Breast epithelium (tissue), 4 donors: ENCODE data around the gene MYADML2. TPM values are rescaled to one million over a fixed set of nuclear protein-coding genes. Genes with fewer than 3 reads are reported as not detected.

ENCODE experiments used
- DNase-seq, 2 donors: peaks; one replicate each; pipeline ENCODE4 v3.0.0-alpha.2; 2019; ENCODE audit warnings: low spot score in 2 of 2
- H3K27ac ChIP-seq, 2 donors: fragments of 200-600 bp; sonication (generic) in 1 of 2; one replicate each; pipeline ENCODE4 v1.5.1; 2016 to 2019; ENCODE audit warnings: mild to moderate bottlenecking in 1 of 2
- H3K27me3 ChIP-seq, 2 donors: fragments of 200-600 bp; sonication (generic) in 1 of 2; one replicate each; pipeline versions ENCODE4 v1.5.1 to v1.6.0; 2017 to 2019; ENCODE audit warnings: control low read depth in 1 of 2, mild to moderate bottlenecking in 1 of 2
- H3K36me3 ChIP-seq: fragments of 200-600 bp; one replicate; pipeline ENCODE4 v1.5.1; 2019
- H3K4me1 ChIP-seq, 2 donors: fragments of 200-600 bp; sonication (generic); one replicate each; pipeline ENCODE4 v1.5.1; 2016 to 2019; ENCODE audit warnings: control low read depth in 1 of 2
- H3K4me3 ChIP-seq, 3 donors: fragments of 200-600 bp; sonication (generic); 1 replicate in 2 of 3; 2 replicates in 1 of 3; pipeline ENCODE4 v1.5.1; 2016 to 2019; ENCODE audit warnings: mild to moderate bottlenecking in 3 of 3, moderate library complexity in 2 of 3
- H3K9me3 ChIP-seq, 2 donors: fragments of 200-600 bp; sonication (generic) in 1 of 2; one replicate each; pipeline ENCODE4 v1.5.1; 2016 to 2019; ENCODE audit warnings: control low read depth in 1 of 2
- CTCF ChIP-seq, 3 donors: fragments of 450-650 bp; IDR thresholded peaks; one replicate each; pipeline ENCODE4 v1.5.1; 2016 to 2017; ENCODE audit warnings: antibody characterized with exemption in 3 of 3, mild to moderate bottlenecking in 3 of 3, moderate library complexity in 3 of 3
- POLR2A ChIP-seq: fragments of 450-650 bp; IDR thresholded peaks from one replicate; pipeline ENCODE4 v1.6.1; 2016; ENCODE audit warnings: antibody characterized with exemption, mild to moderate bottlenecking, moderate library complexity
- POLR2AphosphoS5 ChIP-seq, 3 donors: sonication (generic); formaldehyde crosslinking; IDR thresholded peaks; one replicate each; pipeline ENCODE4 v1.6.1; 2017; ENCODE audit warnings: antibody characterized with exemption in 3 of 3
- intact Hi-C: fragments of 100-400 bp; cut with DNase I; formaldehyde crosslinking; loops from one replicate; pipeline ENCODE4 v1.15.1; 2023; ENCODE audit warnings: low total_unique reads
- total RNA-seq, 3 donors: library from RNA; depleted of rRNA; stranded (reverse); fragments of >200 nt; gene quantifications; one replicate each; pipeline ENCODE4 v1.1.0, GENCODE V29; 2016

Gene MYADML2
- total RNA-seq, 3 donors from 2014 or later: not detected

GRCh38 chr17:81922566-81923301, 24.3 kb downstream of the MYADML2 start:
- no peaks in the 10 kb centered on the region for H3K27me3 ChIP-seq
- peaks cover 9 to 11% of the 10 kb centered on the region in 2 donors for H3K4me1 ChIP-seq
- no peak for DNase-seq
- H3K36me3 ChIP-seq: no peaks in the 10 kb centered on the region
- H3K27ac ChIP-seq: peak overlapping the region; percentile 23 to 41
- H3K9me3 ChIP-seq: no peaks in the 10 kb centered on the region
- TF ChIP-seq POLR2AphosphoS5 (IDR thresholded peaks at IDR 0.05) (no peak), POLR2A (no peak), CTCF (IDR thresholded peaks at IDR 0.05) (no peak)
- peak overlapping the region; percentile 14 to 52 (median 25) for H3K4me3 ChIP-seq
- intact Hi-C loops: loop anchor here (5.0 kb wide), 1 partner anchor 820 kb away; no protein-coding TSS in a partner anchor

- DNase-seq: no peak
- Histone ChIP-seq H3K9me3 (no peaks in the 10 kb centered on the region), H3K36me3 (no peaks in the 10 kb centered on the region), H3K27me3 (no peaks in the 10 kb centered on the region), H3K4me3 (no peak overlapping the region), H3K27ac (no peak overlapping the region), H3K4me1 (peaks cover 9 to 14% of the 10 kb centered on the region in 2 donors)
- no peak for TF ChIP-seq POLR2A
- no peak for TF ChIP-seq CTCF (IDR thresholded peaks at IDR 0.05)
- intact Hi-C loops: loop anchor here (5.0 kb wide), 1 partner anchor 820 kb away; no protein-coding TSS in a partner anchor
Measured at GRCh38 chr17:81921996-81922565, 25.0 kb downstream of the MYADML2 start.

- Histone ChIP-seq H3K9me3 (no peaks in the 10 kb centered on the region), H3K36me3 (no peaks in the 10 kb centered on the region), H3K27ac (no peak overlapping the region), H3K4me3 (no peak overlapping the region), H3K27me3 (no peaks in the 10 kb centered on the region), H3K4me1 (peaks cover 12 to 20% of the 10 kb centered on the region in 2 donors)
- TF ChIP-seq POLR2A (no peak), POLR2AphosphoS5 (IDR thresholded peaks at IDR 0.05) (no peak), CTCF (IDR thresholded peaks at IDR 0.05) (no peak)
- DNase-seq: no peak
- intact Hi-C loops: loop anchor here (5.0 kb wide), 1 partner anchor 821 kb away; no protein-coding TSS in a partner anchor
Measured at GRCh38 chr17:81921537-81921862, 25.5 kb downstream of the MYADML2 start.

- intact Hi-C loops: loop anchor here (5.0 kb wide), 1 partner anchor 821 kb away; no protein-coding TSS in a partner anchor
- DNase-seq: no peak
- no peaks in the 10 kb centered on the region for H3K9me3 ChIP-seq
- no peak overlapping the region for H3K4me3 ChIP-seq
- TF ChIP-seq POLR2AphosphoS5 (IDR thresholded peaks at IDR 0.05) (no peak), CTCF (IDR thresholded peaks at IDR 0.05) (no peak), POLR2A (no peak)
- H3K4me1 ChIP-seq: peaks cover 12 to 16% of the 10 kb centered on the region in 2 donors
- H3K36me3 ChIP-seq: no peaks in the 10 kb centered on the region
- no peaks in the 10 kb centered on the region for H3K27me3 ChIP-seq
- H3K27ac ChIP-seq: no peak overlapping the region
Measured at GRCh38 chr17:81920612-81921536, 26.2 kb downstream of the MYADML2 start.
